Stimulated activated CD8-positive, alpha-beta memory T cell treated with anti-CD3 and anti-CD28 coated beads, Interleukin-4, amount 100 ng/mL, for 48 hours (primary cell): ENCODE data around the gene SLC8A3.

ENCODE experiments used
- DNase-seq: peaks from one replicate; pipeline ENCODE4 v3.0.0-alpha.2; 2020

Gene SLC8A3

GRCh38 chr14:70116278-70116677 lies 72.5 kb downstream of the SLC8A3 start:
- DNase-seq, result no peak

- no peak for DNase-seq
These were observed 74.1 kb downstream of the SLC8A3 start for GRCh38 chr14:70114621-70115156.

- DNase-seq, result no peak
These were observed 75.5 kb downstream of the SLC8A3 start for GRCh38 chr14:70113211-70113610.

- DNase-seq, result no peak
These were observed 80.3 kb downstream of the SLC8A3 start for GRCh38 chr14:70108419-70108818.

- no peak for DNase-seq
These were observed 81.4 kb downstream of the SLC8A3 start for GRCh38 chr14:70107309-70107708.

GRCh38 chr14:70100071-70100470 lies 88.7 kb downstream of the SLC8A3 start:
- DNase-seq, result no peak

GRCh38 chr14:70098250-70098809 lies 90.4 kb downstream of the SLC8A3 start:
- DNase-seq, result no peak

- no peak for DNase-seq
These were observed 91.0 kb downstream of the SLC8A3 start for GRCh38 chr14:70097576-70098249.

- no peak for DNase-seq
These were observed 91.9 kb downstream of the SLC8A3 start for GRCh38 chr14:70096866-70097265.

GRCh38 chr14:70094631-70095030 lies 94.1 kb downstream of the SLC8A3 start:
- no peak for DNase-seq

GRCh38 chr14:70094106-70094505 lies 94.6 kb downstream of the SLC8A3 start:
- no peak for DNase-seq

- DNase-seq, result no peak
These were observed 95.6 kb downstream of the SLC8A3 start for GRCh38 chr14:70093156-70093555.

- no peak for DNase-seq
These were observed 101.4 kb downstream of the SLC8A3 start for GRCh38 chr14:70087380-70087697.

- DNase-seq, result no peak
These were observed 101.9 kb downstream of the SLC8A3 start for GRCh38 chr14:70086685-70087379.

GRCh38 chr14:70084226-70084625 lies 104.5 kb downstream of the SLC8A3 start:
- no peak for DNase-seq

GRCh38 chr14:70082394-70082793 lies 106.4 kb downstream of the SLC8A3 start:
- no peak for DNase-seq

GRCh38 chr14:70080076-70080475 lies 108.7 kb downstream of the SLC8A3 start:
- no peak for DNase-seq

GRCh38 chr14:70078329-70078728 lies 110.4 kb downstream of the SLC8A3 start:
- no peak for DNase-seq

- no peak for DNase-seq
These were observed 111.0 kb downstream of the SLC8A3 start for GRCh38 chr14:70077720-70078119.

- DNase-seq, result no peak
These were observed 111.7 kb downstream of the SLC8A3 start for GRCh38 chr14:70077005-70077404.

- DNase-seq, result peak; percentile 77
These were observed 114.7 kb downstream of the SLC8A3 start for GRCh38 chr14:70073924-70074566.

- no peak for DNase-seq
These were observed 119.6 kb downstream of the SLC8A3 start for GRCh38 chr14:70069186-70069585.

GRCh38 chr14:70067810-70068209 lies 120.9 kb downstream of the SLC8A3 start:
- DNase-seq, result no peak
